PC-9 (cell line): ENCODE results near the gene THAP2. TPM values are rescaled to one million over a fixed set of nuclear protein-coding genes. Genes with fewer than 3 reads are reported as not detected.

Experiments
- BruUV-seq: library from RNA; stranded (reverse); fragments of 400-500 nt; replicated peaks from 2 replicates; lab custom pipeline; 2021; lab: Mats Ljungman, UMichigan
- CTCF ChIA-PET: fragments of 300-600 bp; sonication (Branson Sonifier 250); formaldehyde crosslinking; loops from one replicate; lab custom pipeline; 2022; ENCODE audit warnings: antibody characterized with exemption; lab: Charles Lee
- POLR2A ChIA-PET: fragments of 300-600 bp; sonication (Branson Sonifier 250); formaldehyde crosslinking; loops from one replicate; lab custom pipeline; 2022; ENCODE audit warnings: antibody characterized with exemption; ENCODE audit not compliant: unreplicated experiment; lab: Charles Lee
- DNase-seq, 2 experiments: peaks; one replicate each; pipeline versions ENCODE4 v3.0.0 to v3.0.0-alpha.2; 2015 to 2022; ENCODE audit warnings: mixed read lengths in 1 of 2
- H2AFZ ChIP-seq: fragments of 200-600 bp; sonication (generic); 2 replicates; pipeline ENCODE4 v1.8.1; 2017; ENCODE audit warnings: antibody characterized with exemption
- H3F3A ChIP-seq: fragments of 200-600 bp; sonication (generic); 2 replicates; pipeline ENCODE4 v1.8.1; 2017; ENCODE audit warnings: antibody characterized with exemption, mild to moderate bottlenecking, low read depth; ENCODE audit not compliant: insufficient read depth
- H3K27ac ChIP-seq: fragments of 200-600 bp; sonication (generic); 2 replicates; pipeline ENCODE4 v1.6.1; 2016; ENCODE audit warnings: mixed run types
- H3K27me3 ChIP-seq: fragments of 200-600 bp; sonication (generic); 2 replicates; pipeline ENCODE4 v1.6.1; 2016; ENCODE audit warnings: low read depth, mixed run types; ENCODE audit not compliant: insufficient read depth
- H3K36me3 ChIP-seq: fragments of 200-600 bp; sonication (generic); 2 replicates; pipeline ENCODE4 v1.6.1; 2016; ENCODE audit warnings: low read depth, mixed run types
- H3K4me1 ChIP-seq: fragments of 200-600 bp; sonication (generic); replicated peaks from 2 replicates; pipeline ENCODE4 v1.6.1; 2016; ENCODE audit warnings: mixed run types; ENCODE audit not compliant: insufficient read depth
- H3K4me2 ChIP-seq: fragments of 200-600 bp; sonication (generic); 2 replicates; pipeline ENCODE4 v1.6.1; 2017; ENCODE audit warnings: mixed run types
- H3K4me3 ChIP-seq: fragments of 200-600 bp; sonication (generic); 2 replicates; pipeline ENCODE4 v1.6.1; 2016; ENCODE audit warnings: mixed run types
- H3K79me2 ChIP-seq: fragments of 200-600 bp; sonication (generic); 2 replicates; pipeline ENCODE4 v1.6.1; 2017; ENCODE audit warnings: low read depth, mixed run types
- H3K9me2 ChIP-seq: fragments of 200-600 bp; sonication (generic); 2 replicates; pipeline ENCODE4 v1.8.1; 2017; ENCODE audit warnings: mild to moderate bottlenecking; ENCODE audit not compliant: insufficient read depth
- H3K9me3 ChIP-seq: fragments of 200-600 bp; sonication (generic); 2 replicates; pipeline ENCODE4 v1.8.1; 2016; ENCODE audit warnings: low read depth; ENCODE audit not compliant: insufficient read depth
- H4K20me1 ChIP-seq: fragments of 200-600 bp; sonication (generic); 2 replicates; pipeline ENCODE4 v1.8.1; 2017; ENCODE audit not compliant: insufficient read depth
- EZH2 ChIP-seq: fragments of 200-600 bp; sonication (generic); IDR thresholded peaks from 2 replicates; pipeline ENCODE4 v1.8.0; 2017; ENCODE audit warnings: antibody characterized with exemption, low read depth
- intact Hi-C: fragments of 100-400 bp; cut with micrococcal nuclease; formaldehyde crosslinking; loops from one replicate; pipeline ENCODE4 v1.10.0; 2022; ENCODE audit not compliant: unreplicated experiment
- total RNA-seq: library from RNA; stranded (reverse); gene quantifications from 2 replicates; pipeline ENCODE4 v1.2.3, GENCODE V29; 2021
- TF ChIP-seq, protein P1 (sequence below): fragments of 200-600 bp; sonication (generic); conservative IDR thresholded peaks from 2 replicates; pipeline ENCODE4 v1.6.1; 2017; ENCODE audit warnings: mixed run types, antibody characterized with exemption, mild to moderate bottlenecking, moderate library complexity

THAP2 gene
- total RNA-seq, 1 experiment from 2014 or later = 7.0 TPM

- peak; percentile 7 to 90 for DNase-seq
- ChIA-PET CTCF (no interaction called here), POLR2A (no interaction called here)
- intact Hi-C loops = loop anchor here (10.0 kb wide), 1 partner anchor 1155 kb away; no protein-coding TSS in a partner anchor
- H4K20me1 ChIP-seq = no peaks in the 10 kb centered on the region
- H3K27me3 ChIP-seq = no peaks in the 10 kb centered on the region
- no peaks in the 10 kb centered on the region for H3K9me3 ChIP-seq
- peak overlapping the region; percentile 43 for H3K4me2 ChIP-seq
- TF ChIP-seq EZH2 = no peak
- TF ChIP-seq, protein P1, sequence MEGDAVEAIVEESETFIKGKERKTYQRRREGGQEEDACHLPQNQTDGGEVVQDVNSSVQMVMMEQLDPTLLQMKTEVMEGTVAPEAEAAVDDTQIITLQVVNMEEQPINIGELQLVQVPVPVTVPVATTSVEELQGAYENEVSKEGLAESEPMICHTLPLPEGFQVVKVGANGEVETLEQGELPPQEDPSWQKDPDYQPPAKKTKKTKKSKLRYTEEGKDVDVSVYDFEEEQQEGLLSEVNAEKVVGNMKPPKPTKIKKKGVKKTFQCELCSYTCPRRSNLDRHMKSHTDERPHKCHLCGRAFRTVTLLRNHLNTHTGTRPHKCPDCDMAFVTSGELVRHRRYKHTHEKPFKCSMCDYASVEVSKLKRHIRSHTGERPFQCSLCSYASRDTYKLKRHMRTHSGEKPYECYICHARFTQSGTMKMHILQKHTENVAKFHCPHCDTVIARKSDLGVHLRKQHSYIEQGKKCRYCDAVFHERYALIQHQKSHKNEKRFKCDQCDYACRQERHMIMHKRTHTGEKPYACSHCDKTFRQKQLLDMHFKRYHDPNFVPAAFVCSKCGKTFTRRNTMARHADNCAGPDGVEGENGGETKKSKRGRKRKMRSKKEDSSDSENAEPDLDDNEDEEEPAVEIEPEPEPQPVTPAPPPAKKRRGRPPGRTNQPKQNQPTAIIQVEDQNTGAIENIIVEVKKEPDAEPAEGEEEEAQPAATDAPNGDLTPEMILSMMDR = no peak
- no peaks in the 10 kb centered on the region for H3K36me3 ChIP-seq
- H3K4me3 ChIP-seq = no peak overlapping the region
- peaks cover 32% of the 10 kb centered on the region for H3K4me1 ChIP-seq
- peaks cover 21% of the 10 kb centered on the region for H3F3A ChIP-seq
- no peaks in the 10 kb centered on the region for H3K79me2 ChIP-seq
- BruUV-seq = no TSS peak
- 0 out of 2 replicates have a peak overlapping the region, but pooled peaks have one; percentile 28 for H2AFZ ChIP-seq
- no peaks in the 10 kb centered on the region for H3K9me2 ChIP-seq
- peak overlapping the region; percentile 61 for H3K27ac ChIP-seq
Measured at GRCh38 chr12:71719647-71720370, 55.7 kb downstream of the THAP2 start.

- CTCF ChIA-PET = no interaction called here
- Histone ChIP-seq H4K20me1 (no peaks in the 10 kb centered on the region), H3K9me2 (no peaks in the 10 kb centered on the region), H3K4me2 (no peak overlapping the region), H2AFZ (no peak overlapping the region), H3F3A (peaks cover 21% of the 10 kb centered on the region), H3K27me3 (no peaks in the 10 kb centered on the region), H3K4me1 (peaks cover 32% of the 10 kb centered on the region), H3K9me3 (no peaks in the 10 kb centered on the region), H3K79me2 (no peaks in the 10 kb centered on the region), H3K27ac (no peak overlapping the region), H3K36me3 (no peaks in the 10 kb centered on the region), H3K4me3 (no peak overlapping the region)
- no peak for DNase-seq
- TF ChIP-seq, protein P1 = no peak
- no peak for TF ChIP-seq EZH2
- POLR2A ChIA-PET = no interaction called here
- BruUV-seq = no TSS peak
- intact Hi-C loops = no loop called here
Measured at GRCh38 chr12:71721783-71722505, 57.8 kb downstream of the THAP2 start.

DNA sequence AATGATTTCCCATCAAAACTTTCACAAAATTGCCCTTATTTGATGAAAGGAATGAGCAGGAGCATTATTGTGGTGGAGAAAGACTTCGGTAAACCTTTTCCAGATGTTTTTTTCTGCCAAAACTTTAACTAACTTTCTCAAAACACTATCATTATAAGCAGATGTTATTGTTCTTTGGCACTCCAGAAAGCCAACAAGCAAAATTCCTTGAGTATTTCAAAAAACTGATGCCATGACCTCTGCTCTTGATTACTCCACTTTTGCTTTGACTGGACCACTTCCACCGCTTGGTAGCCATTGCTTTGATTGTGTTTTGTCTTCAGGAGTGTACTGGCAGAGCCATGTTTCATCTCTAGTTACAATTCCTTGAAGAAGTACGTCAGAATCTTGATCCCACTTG, 60.9 kb downstream of the THAP2 start:
- BruUV-seq = no TSS peak
- Histone ChIP-seq H3F3A (peaks cover 6% of the 10 kb centered on the region), H3K9me3 (no peaks in the 10 kb centered on the region), H3K27me3 (no peaks in the 10 kb centered on the region), H3K27ac (no peak overlapping the region), H4K20me1 (no peaks in the 10 kb centered on the region), H3K4me3 (no peak overlapping the region), H3K4me2 (no peak overlapping the region), H3K4me1 (peaks cover 9% of the 10 kb centered on the region), H3K36me3 (no peaks in the 10 kb centered on the region), H3K9me2 (no peaks in the 10 kb centered on the region), H3K79me2 (no peaks in the 10 kb centered on the region), H2AFZ (no peak overlapping the region)
- POLR2A ChIA-PET = no interaction called here
- TF ChIP-seq EZH2 = no peak
- TF ChIP-seq, protein P1 = no peak
- no peak for DNase-seq
- intact Hi-C loops = no loop called here
- CTCF ChIA-PET = no interaction called here
